Measurements from ENCODE around the gene SLC37A2.

- TF ChIP-seq POLR2A (IDR thresholded peaks at IDR 0.05): no peak
- no peak for TF ChIP-seq CTCF (IDR thresholded peaks at IDR 0.05)
These were observed 731 bp upstream of the SLC37A2 start for GRCh38 chr11:125062218-125062930.

All from esophagus squamous epithelium (tissue), 4 donors.